Left ventricle myocardium superior (tissue), 1 donor: Measurements from ENCODE around the gene MYL5. TPM values are rescaled to one million over a fixed set of nuclear protein-coding genes. Genes with fewer than 3 reads are reported as not detected.
A peak's percentile ranks its signal among the peaks of the same experiment; 100 is the strongest.
"Not testable (repeated sequence)": the region's sequence is repeated elsewhere in the genome, so short reads cannot be mapped to it uniquely, and the experiment has no call there.

Experiments
- ATAC-seq: fragments of 200-7000 bp; cut with Tn5 transposase; one replicate; pipeline ENCODE4 v1.9.1; 2020; ENCODE audit warnings: mild to moderate bottlenecking, moderate library complexity
- DNase-seq: peaks from one replicate; pipeline ENCODE4 v3.0.0-alpha.2; 2020
- intact Hi-C: fragments of 100-400 bp; cut with micrococcal nuclease; formaldehyde crosslinking; loops from one replicate; pipeline ENCODE4 v1.11.0; 2022
- total RNA-seq: library from RNA; stranded (reverse); fragmentation: NEBNext Ultra II Directional; extraction: Animal tissue kit (Norgen Biotek cat#: 25700); gene quantifications from one replicate; pipeline ENCODE4 v1.2.1, GENCODE V29; 2021
- donor health status: DM: no; HTN: yes; CAD: no; lungs with severe emphysema.

MYL5 gene
- total RNA-seq, 1 donor from 2014 or later: 2.7 TPM

DNA sequence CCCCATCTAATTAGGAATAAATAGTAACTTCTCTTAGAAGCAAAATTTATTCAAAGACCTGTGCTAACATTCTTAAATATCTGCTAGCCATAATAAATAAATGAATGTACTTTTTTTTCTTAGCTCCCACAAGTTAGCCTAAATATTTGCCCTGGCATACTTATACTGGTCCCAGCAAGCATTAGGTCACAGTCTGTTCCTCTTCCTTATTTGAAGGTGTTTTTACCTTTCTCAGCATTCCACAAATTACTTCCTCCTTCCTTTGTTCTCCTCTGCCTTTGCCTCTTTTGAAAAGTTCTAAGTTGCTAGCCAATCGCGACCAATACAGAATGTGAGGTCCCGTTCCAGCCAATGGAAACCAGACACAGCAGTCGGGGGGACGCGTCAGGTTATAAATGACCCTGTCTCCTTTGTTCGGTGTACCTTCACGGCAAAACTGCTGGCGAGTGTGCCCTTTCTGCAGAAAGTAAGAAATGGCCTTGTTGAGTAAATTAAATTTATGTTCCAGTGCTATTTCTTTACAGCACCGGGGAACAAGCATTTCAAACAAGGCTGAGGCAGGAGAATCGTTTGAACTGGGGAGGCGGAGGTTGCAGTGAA, 20.1 kb downstream of the MYL5 start:
- ATAC-seq, intact Hi-C loops, DNase-seq: not testable (repeated sequence)

DNA sequence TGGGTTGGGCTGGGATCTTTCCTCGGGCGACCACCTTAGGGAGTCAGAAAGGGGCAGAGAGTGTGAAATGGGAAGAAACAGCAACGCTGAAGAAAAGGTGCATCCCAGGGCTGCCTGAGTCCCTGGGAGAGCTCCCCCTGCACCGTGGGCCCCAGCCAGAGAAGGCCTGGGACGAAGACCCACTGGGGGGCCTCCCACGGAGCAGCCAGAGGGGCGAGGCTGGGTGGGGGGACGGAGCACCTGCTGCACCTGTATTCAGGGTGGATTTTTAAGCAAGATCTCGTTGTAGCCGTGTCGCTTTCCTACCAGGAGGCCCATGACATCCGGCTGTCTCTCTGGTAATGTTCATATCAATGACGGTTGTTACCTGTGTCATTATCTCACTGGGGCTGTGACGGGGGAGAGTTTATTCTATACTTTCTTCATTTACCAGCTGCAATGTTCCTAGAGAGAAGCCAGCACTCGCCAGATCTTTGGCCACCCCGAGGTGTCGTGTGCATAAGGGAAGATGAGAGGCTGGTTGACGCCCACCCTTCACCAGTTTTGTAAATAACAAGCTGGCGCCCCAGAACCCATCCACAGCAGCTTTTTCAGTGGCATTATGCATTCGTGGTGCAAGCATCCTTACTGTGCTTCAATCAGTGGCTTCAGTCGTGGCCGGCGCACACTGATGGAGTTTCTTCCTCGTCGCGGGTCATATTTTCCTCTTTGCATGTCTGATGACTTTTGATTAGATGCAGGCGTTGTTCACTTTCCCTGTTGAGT, 25.7 kb downstream of the MYL5 start:
- intact Hi-C loops: no loop called here
- no peak for ATAC-seq
- no peak for DNase-seq

DNA sequence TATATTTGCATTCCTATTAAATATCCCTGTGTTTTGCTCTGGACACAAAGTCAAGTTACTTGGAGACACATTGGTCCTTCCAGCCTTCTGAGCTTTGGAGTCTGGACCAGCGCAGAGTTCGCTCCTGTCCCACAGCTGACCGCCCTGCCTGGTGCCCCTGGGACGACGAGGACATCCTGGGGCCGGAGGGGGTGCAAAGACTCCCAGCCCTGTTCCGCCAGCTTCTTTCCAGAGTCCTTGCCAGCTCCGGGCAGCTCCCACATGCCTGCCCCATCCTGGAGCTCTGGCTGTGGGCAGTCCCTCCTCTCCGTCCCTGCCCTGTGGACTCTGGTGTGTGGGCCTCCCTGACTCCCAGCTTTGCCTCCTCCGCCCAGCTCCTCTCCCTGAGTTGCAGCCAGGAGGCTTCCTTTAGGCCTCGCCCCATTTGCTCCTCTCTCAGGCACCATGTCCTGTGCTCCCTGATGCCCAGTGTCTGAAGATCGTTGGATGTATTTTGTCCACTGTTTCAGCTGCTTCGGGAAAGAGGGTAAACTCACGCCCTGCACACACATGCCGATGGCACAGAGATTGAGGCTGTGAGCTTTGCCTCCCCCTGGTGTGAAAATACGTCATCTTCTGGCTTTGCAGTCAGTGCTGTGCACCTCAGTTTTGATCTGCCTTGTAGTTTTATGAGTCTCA, 26.4 kb downstream of the MYL5 start:
- DNase-seq (peak; percentile 19), ATAC-seq (no peak)
- intact Hi-C loops: no loop called here

DNA sequence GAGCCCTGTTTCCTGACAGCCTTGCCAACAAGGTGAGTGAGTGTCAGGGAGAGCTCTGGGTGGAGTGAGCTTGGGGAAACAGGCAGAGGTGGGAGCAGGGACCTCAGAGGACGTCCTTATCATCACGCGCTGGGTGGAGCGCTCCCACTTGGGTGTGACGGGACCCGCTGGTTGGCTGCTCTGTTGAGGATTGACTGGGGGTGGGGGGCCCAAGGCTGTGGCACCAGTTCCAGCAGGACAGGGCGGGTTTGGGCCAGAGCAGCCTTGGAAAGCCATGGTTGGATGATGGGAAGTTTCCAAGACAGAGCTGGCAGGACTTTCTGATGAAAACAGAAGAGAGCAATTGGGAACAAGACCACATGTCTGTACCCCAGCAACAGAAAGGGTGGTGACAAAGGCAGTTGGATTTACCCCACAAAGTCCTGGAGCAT, 28.3 kb downstream of the MYL5 start:
- DNase-seq (no peak), ATAC-seq (no peak)
- intact Hi-C loops: no loop called here

DNA sequence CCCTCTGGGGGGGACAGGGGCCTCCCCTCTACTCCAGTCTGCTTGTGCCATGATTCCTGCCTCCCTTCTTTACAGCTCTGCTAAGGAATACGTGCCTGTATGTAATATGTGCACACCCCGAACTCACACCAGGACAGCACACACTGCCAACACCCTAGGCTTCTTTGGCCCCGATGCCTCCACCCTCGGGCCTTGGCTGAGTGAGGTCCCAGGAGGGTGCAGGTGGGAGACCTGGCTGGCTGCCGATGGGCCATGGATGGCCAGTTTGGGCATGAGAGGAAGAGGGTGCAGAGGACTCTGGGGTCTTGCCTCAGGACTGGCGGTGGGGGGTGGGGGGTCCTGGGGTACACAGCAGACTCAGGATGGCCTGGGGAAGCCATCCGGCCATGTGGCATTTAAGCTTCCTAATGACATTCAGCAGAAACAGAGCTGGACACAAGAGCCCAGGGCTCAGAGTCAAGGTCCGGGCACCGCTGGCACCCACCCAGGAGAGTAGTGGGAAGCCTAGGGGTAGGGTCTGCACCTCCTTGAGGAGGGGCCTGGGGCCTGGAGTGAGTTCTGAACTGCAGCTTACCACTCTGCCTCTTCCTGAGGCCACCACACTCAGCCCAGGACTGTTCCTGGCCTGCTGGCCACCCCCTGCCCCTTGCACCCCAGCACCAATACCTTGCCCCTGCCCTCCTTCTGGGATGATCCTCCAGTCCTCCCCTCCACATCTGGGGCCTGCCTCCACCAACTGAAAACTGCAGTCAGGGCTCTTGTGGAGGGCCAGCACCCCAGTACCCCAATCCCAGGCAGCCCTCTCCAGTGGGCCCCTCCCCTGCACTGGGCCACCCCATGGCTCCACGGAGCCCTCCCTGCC, 29.2 kb downstream of the MYL5 start:
- intact Hi-C loops: no loop called here
- DNase-seq: no peak
- ATAC-seq: no peak

DNA sequence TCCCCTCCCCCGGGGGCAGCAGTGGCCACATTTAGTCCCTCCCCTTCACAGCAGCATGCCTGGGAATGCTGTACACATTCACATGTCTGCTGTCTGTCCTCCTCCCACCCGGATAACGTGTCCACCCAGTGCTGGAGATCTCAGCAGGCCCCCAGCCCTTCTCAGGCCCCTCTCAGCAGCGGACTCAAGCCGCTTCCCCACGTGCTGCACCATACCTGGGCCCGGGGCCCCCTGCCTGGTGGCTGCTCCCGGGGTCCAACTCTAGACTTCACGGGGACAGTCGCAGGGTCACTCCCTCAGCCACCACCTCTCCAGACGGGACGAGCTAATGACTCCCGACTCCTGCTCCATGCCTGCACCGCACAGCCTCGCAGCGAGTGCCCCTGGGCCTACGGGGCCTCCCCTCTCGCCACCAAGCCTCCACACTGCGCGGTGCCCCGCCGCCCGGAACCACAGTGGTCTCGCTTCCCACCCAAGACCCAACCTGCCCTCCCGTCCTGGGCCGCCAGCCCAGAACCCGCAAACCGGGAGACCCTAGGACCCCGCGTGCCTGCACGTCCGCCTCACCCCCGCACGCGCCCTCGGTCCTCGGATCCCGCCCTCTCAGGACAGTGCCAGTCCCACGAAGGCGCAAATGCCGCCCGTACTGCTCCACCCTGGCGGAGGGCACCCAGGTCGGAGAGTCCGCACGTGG, 30.0 kb downstream of the MYL5 start:
- ATAC-seq (no peak), DNase-seq (no peak)
- intact Hi-C loops: no loop called here

DNA sequence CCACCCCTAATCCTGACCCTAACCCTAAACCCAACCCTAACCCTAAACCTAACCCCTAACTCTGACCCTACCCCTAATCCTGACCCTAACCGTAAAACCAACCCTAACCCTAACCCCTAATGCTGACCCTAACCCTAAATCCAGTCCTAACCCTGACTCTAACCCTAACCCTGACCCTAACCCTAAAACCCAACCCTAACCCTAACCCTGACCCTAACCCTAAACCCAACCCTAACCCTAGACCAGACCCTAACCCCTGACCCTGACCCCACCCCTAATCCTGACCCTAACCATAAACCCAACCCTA, 30.6 kb downstream of the MYL5 start:
- ATAC-seq (no peak), DNase-seq (no peak)
- intact Hi-C loops: no loop called here

DNA sequence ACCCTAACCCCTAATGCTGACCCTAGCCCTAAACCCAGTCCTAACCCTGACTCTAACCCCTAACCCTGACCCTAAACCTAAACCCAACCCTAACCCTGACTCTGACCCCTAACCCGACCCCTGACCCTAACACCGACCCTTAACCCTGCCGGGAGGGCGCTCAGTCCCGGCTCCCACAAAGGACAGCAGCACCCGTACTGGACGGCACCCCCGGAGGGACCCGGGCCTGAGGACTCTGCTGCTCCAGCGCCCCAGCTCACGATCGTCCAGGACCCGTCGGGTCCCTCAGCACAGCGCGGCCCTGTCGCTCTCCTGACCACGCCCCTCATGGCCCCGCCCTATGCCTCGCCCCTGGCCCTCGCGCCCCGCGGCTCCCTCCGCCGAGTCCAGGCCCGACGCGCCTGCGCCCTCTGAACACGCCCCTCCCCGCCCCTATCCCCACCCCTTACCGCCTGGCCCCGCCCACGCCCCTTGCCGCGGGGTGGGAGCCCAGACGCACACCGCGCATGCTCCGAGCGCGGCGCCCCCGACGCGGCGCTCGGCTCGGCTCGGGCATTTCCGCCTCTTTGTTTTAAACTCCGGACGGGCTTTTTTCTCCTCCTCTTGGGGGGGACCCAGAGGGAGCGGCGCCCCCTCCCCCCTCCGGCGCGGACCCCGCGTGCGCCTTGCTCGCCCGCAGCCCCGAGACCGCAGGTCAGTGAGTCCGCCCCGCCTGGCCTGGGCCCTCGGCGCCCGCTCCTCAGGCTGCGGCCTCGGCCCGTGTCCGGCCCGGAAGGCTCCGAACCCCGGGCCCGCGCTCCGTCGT, 31.1 kb downstream of the MYL5 start, which contains the start of gene PCGF3:
TSS of gene PCGF3 (plus strand) at position 555 of the 805 bp plus-strand sequence. CDS start 27,849 bp downstream, outside the sequence.
- intact Hi-C loops: no loop called here
- ATAC-seq (peak; percentile 98), DNase-seq (peak; percentile 98)

DNA sequence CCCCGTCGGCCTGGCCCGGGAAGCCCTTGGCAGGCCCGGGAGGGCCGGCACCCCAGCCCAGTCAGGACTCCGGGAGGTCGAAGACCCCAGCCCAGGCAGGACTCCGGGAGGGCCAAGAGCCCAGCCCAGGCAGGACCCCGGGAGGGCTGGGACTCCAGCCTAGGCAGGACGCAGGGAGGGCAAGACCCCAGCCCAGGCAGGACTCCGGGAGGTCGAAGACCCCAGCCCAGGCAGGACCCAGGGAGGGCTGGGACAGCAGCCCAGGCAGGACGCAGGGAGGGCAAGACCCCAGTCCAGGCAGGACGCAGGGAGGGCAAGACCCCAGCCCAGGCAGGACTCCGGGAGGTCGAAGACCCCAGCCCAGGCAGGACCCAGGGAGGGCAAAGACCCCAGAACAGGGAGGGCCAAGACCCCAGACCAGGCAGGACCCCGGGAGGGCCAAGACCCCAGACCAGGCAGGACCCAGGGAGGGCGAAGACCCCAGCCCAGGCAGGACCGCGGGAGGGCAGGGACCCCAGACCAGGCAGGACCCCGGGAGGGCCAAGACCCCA, 31.8 kb downstream of the MYL5 start:
- ATAC-seq, DNase-seq, intact Hi-C loops: not testable (repeated sequence)

DNA sequence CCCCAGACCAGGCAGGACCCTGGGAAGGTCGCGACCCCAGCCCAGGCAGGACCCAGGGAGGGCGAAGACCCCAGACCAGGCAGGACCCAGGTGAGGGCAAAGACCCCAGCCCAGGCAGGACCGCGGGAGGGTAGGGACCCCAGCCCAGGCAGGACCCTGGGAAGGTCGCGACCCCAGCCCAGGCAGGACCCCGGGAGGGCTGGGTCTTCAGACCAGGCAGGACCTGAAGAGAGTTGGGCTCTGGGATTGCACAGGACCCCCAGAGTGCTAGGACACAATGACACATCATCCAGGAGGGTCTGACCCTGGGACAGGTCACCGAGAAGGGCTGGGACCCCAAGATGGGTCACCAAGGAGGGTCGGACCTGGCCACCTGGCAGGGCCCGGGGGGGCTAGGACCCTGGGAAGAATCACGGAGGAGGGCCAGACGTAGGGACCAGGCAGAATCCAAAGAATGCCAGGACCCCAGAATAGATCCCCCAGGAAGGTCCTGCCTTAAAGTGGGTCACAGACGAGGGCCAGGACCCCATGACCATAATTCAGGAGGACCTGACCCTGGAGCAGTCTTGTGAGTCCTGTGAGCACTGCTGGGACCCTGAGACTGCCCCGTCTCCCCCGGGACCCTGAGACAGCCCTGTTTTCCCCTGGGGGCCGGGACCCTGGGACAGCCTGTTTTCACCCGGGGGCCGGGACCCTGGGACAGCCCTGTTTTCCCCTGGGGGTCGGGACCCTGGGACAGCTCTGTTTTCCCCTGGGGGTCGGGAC, 32.7 kb downstream of the MYL5 start:
- no peak for ATAC-seq
- no peak for DNase-seq
- intact Hi-C loops: no loop called here

DNA sequence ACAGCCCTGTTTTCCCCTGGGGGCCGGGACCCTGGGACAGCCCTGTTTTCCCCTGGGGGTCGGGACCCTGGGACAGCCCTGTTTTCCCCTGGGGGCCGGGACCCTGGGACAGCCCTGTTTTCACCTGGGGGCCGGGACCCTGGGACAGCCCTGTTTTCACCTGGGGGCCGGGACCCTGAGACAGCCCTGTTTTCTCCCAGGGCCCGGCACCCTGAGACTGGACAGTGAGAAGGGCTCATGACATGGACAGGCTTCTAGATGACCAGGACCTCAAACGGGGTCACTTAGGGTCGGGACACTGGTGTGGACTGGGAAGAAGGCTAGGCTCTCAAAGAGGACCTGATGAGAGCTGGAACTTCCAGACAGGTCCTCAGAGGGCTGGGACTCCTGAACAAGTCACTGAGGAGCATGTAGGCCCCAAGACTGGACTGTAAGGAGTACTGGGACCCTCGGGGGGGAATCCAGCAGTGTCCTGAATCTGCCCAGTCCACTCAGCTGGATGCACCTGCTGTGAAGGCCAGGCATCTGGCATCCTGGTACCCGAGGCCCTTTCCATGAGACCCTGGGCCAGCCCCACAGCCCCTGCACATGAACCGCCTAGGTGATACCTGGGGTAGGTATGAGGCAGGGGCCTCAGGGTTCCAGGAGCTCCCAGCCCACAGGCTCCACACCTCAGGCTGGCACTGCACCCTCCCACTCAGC, 33.7 kb downstream of the MYL5 start:
- DNase-seq: no peak
- intact Hi-C loops: no loop called here
- ATAC-seq: no peak

DNA sequence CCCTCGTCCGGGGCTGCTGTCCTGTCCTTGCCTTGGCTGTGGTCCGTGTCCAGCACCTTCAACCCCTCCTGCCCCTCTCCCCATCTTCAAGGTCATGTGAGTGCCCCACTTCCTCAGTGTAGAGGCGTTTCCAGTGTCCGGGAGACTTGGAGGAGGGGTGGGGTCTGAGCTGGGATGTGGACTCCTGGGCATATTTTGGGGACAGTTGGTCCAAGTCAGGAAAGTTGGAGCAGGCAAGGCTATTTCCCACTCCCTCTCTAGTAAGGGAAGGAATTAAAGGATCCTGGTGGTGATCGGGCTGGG, 34.2 kb downstream of the MYL5 start:
- DNase-seq (no peak), ATAC-seq (no peak)
- intact Hi-C loops: no loop called here

DNA sequence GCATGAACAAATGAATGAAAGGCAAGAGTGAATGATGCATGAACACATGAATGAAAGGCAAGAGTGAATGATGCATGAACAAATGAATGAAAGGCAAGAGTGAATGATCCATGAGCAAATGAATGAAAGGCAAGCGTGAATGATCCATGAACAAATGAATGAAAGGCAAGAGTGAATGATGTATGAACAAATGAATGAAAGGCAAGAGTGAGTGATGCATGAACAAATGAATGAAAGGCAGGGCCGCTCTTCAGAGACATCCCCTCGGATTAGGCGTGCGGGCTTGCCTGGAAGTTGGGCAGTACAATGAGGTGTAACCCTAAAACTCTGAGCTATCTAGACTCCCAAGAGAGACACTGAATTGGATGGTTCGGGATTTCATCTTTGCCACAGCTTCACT, 35.0 kb downstream of the MYL5 start:
- DNase-seq: no peak
- intact Hi-C loops: no loop called here
- no peak for ATAC-seq

DNA sequence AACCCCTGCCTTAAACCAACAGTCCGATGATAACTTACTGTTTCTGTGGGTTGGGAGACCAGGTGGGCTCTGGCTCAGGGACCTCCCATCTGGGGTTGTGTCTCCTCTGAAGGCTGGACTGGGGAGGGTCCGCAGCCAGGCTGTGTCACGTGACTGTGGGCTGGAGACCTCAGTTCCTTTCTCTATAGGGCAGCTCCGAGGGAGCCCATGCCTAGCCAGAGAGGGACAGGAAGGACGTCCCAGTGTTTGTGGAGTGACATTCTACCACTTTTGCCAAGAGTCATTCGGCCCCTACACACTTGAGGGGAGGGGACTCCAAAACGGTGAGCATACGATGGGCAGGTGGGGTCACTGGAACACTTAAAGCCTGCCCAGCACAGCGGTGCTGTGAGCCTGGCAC, 35.8 kb downstream of the MYL5 start:
- ATAC-seq: no peak
- intact Hi-C loops: no loop called here
- no peak for DNase-seq

DNA sequence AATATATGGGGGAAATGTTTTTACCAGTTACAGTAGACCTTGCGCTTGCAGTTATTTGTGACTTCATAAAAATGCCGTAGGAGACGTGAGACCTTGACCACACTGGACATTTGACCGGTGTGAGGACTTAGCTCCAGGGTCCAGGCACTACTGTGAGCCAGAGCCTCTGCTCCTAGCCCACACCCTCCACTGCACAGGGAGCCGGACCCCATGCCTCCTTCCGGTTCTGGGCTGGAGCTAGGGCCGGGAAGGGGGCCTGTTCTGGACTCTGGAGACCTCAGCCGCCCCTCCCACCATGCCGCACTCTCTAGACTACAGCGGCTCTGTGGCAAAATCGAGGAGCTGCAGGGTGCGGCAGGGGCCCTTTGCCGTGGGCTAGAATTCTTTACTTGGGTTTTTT, 36.6 kb downstream of the MYL5 start:
- ATAC-seq (peak; percentile 17), DNase-seq (no peak)
- intact Hi-C loops: no loop called here

DNA sequence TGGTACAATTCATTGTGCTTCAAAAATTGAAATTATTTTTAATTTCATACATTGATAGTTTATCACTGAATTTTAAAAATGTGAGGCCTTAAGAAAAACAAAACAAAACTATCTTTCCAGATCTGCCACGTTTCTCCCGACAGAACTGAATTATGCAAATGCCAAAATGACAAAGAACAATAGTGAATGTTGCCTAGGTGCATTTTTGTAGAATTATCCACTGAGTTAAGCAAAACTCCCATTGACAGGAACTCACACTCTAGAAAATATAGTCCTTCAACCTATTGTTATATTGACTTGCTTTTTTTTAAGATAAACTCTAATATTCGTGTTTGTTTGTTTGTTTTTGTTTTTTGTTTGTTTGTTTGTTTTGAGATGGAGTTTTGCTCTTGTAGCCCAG, 37.8 kb downstream of the MYL5 start:
- intact Hi-C loops: no loop called here
- ATAC-seq (no peak), DNase-seq (no peak)
